Endodermal cell (in vitro differentiated cells): ENCODE results near the gene EAPP. TPM values are rescaled to one million over a fixed set of nuclear protein-coding genes. Genes with fewer than 3 reads are reported as not detected.
"Not testable (repeated sequence)": the region's sequence is repeated elsewhere in the genome, so short reads cannot be mapped to it uniquely, and the experiment has no call there.

Experiments used
- DNase-seq: peaks from one replicate; pipeline ENCODE4 v3.0.0-alpha.2; 2017
- H3K27ac ChIP-seq: 2 replicates; pipeline ENCODE4 v1.5.1; 2013; ENCODE audit warnings: mild to moderate bottlenecking, low read depth, low read length, moderate library complexity
- H3K27me3 ChIP-seq: 2 replicates; pipeline ENCODE4 v1.6.1; 2013; ENCODE audit warnings: mild to moderate bottlenecking, low read length, moderate library complexity; ENCODE audit not compliant: insufficient read depth, control insufficient read depth, poor library complexity, severe bottlenecking
- H3K36me3 ChIP-seq: 2 replicates; pipeline ENCODE4 v1.7.0; 2013; ENCODE audit warnings: mild to moderate bottlenecking, low read length, moderate library complexity; ENCODE audit not compliant: control insufficient read depth, insufficient read depth
- H3K4me1 ChIP-seq: one replicate; pipeline ENCODE4 v1.7.0; 2013; ENCODE audit warnings: low read length; ENCODE audit not compliant: control insufficient read depth, insufficient read depth
- H3K4me3 ChIP-seq: 2 replicates; pipeline ENCODE4 v1.5.1; 2013; ENCODE audit warnings: mild to moderate bottlenecking, low read length, moderate library complexity
- H3K9ac ChIP-seq: 2 replicates; pipeline ENCODE4 v1.6.1; 2013; ENCODE audit warnings: mild to moderate bottlenecking, low read length, moderate library complexity; ENCODE audit not compliant: poor library complexity, severe bottlenecking; ENCODE audit errors: extremely low read depth
- H3K9me3 ChIP-seq: 2 replicates; pipeline ENCODE4 v1.6.1; 2013; ENCODE audit warnings: mild to moderate bottlenecking, low read length, moderate library complexity; ENCODE audit not compliant: control insufficient read depth
- H3K27ac Mint-ChIP-seq: 2 replicates; pipeline ENCODE4 v1.8.0; 2020; ENCODE audit warnings: mixed read lengths
- H3K27me3 Mint-ChIP-seq: 2 replicates; pipeline ENCODE4 v1.8.0; 2021; ENCODE audit warnings: mild to moderate bottlenecking, mixed read lengths; ENCODE audit not compliant: insufficient read depth
- H3K36me3 Mint-ChIP-seq: 2 replicates; pipeline ENCODE4 v1.8.0; 2020; ENCODE audit warnings: low read depth, mixed read lengths
- H3K4me1 Mint-ChIP-seq: 2 replicates; pipeline ENCODE4 v1.8.0; 2020; ENCODE audit warnings: mixed read lengths
- H3K4me3 Mint-ChIP-seq: 2 replicates; pipeline ENCODE4 v1.8.0; 2020; ENCODE audit warnings: mild to moderate bottlenecking, moderate library complexity, mixed read lengths
- H3K9me3 Mint-ChIP-seq: 2 replicates; pipeline ENCODE4 v1.8.0; 2020; ENCODE audit warnings: mild to moderate bottlenecking, mixed read lengths
- WGBS, 2 experiments: methylation state at CpG; one replicate each; pipeline versions ENCODE4 v1.1.5 to v1.1.7; 2013; ENCODE audit warnings: missing lambda C conversion rate in 2 of 2, mixed read lengths in 1 of 2; ENCODE audit not compliant: insufficient coverage in 1 of 2, insufficient read length in 1 of 2; 5-methylcytosine and 5-hydroxymethylcytosine counted together
- total RNA-seq, 2 donors: library from RNA; stranded (reverse); fragmentation: NEBNext Ultra II Directional in 1 of 2; extraction: Animal tissue kit (Norgen Biotek cat#: 25700) in 1 of 2; gene quantifications; 2 replicates in 1 of 2; 3 replicates in 1 of 2; pipeline ENCODE4 v1.2.1, GENCODE V29; 2021
- TF ChIP-seq, protein P1 (sequence below): fragments of 200-600 bp; sonication (generic); conservative IDR thresholded peaks from 2 replicates; pipeline ENCODE4 v1.5.0; 2021; ENCODE audit warnings: antibody characterized with exemption, mild to moderate bottlenecking

EAPP gene
- total RNA-seq, 2 donors from 2014 or later, result 34.7 to 38.6 TPM

DNA sequence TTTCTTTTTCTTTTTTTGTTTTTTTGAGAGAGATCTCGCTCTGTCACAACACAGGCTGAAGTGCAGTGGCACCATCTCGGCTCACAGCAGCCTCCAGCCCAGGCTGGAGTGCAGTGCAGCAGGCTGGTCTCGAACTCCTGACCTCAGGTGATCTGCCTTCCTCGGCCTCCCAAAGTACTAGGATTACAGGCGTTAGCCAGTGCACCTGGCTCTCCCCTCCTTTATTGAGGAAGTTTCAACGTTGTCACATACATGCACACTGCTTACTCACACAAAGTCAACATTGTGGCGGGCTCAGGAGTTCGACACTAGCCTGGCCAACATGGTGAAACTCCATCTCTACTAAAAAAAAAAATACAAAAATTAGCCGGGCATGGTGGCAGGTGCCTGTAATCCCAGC, 32.0 kb downstream of the EAPP start:
- Mint-ChIP-seq H3K27ac (no peak overlapping the region), H3K4me3 (no peak overlapping the region), H3K4me1 (peaks cover 11% of the 10 kb centered on the region), H3K9me3 (no peaks in the 10 kb centered on the region), H3K27me3 (no peaks in the 10 kb centered on the region), H3K36me3 (no peaks in the 10 kb centered on the region)
- Histone ChIP-seq H3K36me3 (no peaks in the 10 kb centered on the region), H3K27ac (no peak overlapping the region), H3K4me3 (no peak overlapping the region), H3K27me3 (no peaks in the 10 kb centered on the region), H3K9me3 (no peaks in the 10 kb centered on the region), H3K4me1 (peaks cover 4% of the 10 kb centered on the region), H3K9ac (no peak overlapping the region)
- TF ChIP-seq, protein P1, sequence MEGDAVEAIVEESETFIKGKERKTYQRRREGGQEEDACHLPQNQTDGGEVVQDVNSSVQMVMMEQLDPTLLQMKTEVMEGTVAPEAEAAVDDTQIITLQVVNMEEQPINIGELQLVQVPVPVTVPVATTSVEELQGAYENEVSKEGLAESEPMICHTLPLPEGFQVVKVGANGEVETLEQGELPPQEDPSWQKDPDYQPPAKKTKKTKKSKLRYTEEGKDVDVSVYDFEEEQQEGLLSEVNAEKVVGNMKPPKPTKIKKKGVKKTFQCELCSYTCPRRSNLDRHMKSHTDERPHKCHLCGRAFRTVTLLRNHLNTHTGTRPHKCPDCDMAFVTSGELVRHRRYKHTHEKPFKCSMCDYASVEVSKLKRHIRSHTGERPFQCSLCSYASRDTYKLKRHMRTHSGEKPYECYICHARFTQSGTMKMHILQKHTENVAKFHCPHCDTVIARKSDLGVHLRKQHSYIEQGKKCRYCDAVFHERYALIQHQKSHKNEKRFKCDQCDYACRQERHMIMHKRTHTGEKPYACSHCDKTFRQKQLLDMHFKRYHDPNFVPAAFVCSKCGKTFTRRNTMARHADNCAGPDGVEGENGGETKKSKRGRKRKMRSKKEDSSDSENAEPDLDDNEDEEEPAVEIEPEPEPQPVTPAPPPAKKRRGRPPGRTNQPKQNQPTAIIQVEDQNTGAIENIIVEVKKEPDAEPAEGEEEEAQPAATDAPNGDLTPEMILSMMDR, result no peak
- WGBS, 2 experiments, result 90 to 92% methylated on average over 7 to 9 of the region's 9 CpGs
- DNase-seq, result no peak

DNA sequence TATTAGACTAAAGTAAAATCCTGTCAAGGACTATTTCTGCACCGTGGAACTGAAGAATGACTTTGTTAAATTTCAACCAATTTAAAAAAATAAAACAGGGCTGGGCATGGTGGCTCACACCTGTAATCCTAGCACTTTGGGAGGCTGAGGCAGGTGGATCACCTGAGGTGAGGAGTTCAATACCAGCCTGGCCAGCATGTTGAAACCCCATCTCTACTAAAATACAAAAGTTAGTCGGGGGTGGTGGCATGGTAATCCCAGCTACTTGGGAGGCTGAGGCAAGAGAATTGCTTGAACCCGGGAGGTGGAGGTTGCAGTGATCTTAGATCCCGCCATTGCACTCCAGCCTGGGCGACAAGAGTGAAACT, 34.4 kb downstream of the EAPP start:
- not testable (repeated sequence) for H3K4me1 ChIP-seq, H3K27ac Mint-ChIP-seq, H3K4me3 ChIP-seq, H3K36me3 Mint-ChIP-seq, H3K9me3 ChIP-seq, H3K9me3 Mint-ChIP-seq, H3K9ac ChIP-seq, DNase-seq, H3K27me3 ChIP-seq, H3K27ac ChIP-seq, H3K4me3 Mint-ChIP-seq, H3K36me3 ChIP-seq, H3K27me3 Mint-ChIP-seq
- 89 to 100% methylated on average over 1 to 5 of the region's 5 CpGs for WGBS, 2 experiments
- peaks cover 11% of the 10 kb centered on the region for H3K4me1 Mint-ChIP-seq

DNA sequence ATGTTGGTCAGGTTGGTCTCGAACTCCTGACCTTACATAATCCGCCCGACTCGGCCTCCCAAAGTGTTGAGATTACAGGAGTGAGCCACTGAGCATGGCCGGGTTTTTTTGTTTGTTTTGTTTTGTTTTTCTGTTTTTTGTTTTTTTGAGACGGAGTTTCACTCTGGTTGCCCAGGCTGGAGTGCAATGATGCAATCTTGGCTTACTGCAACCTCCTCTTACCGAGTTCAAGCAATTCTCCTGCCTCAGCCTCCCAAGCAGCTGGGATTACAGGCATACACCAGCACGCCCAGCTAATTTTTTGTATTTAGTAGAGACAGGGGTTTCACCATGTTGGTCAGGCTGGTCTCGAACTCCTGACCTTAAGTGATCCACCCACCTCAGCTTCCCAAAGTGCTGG, 35.5 kb downstream of the EAPP start:
- H3K27me3 Mint-ChIP-seq, result not testable (repeated sequence)

DNA sequence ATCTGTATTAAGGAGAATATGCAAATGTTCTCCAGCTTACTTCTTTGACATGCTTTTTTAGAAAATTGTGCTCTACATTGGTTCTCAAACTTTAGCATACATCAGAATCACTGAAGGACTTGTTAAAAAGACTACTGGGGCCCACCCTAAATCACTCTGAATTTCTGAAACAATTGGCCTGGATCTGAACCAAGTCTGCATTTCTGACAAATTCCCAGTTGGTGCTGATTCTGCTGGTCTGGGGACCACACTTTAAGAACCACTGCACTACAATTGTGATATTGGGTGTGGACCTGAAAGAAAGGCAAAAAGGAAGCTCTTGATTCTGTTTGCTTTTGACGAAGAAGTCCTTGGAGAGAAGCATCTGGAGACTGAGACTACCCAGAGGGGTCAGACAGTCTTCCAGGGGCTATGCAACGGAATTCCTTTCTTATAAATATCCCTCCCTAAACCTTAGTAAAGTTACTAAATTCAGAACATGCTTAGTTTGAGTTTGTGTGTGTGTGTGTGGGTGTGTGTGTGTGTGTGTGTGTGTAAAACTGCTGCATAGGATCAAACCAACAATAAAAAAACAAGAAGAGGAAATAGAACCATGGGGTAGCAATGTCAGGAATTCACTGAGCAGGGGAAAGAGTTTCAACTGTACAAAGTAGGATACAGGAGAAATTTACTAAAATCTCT, 36.8 kb downstream of the EAPP start:
- TF ChIP-seq, protein P1, result no peak
- no peak overlapping the region for H3K4me3 Mint-ChIP-seq
- H3K27ac Mint-ChIP-seq, result no peak overlapping the region

More for the DNA sequence above, 35.5 kb downstream of the EAPP start:
- not testable (repeated sequence) for H3K9me3 Mint-ChIP-seq, H3K9ac ChIP-seq, H3K4me3 Mint-ChIP-seq, H3K4me1 ChIP-seq, H3K27ac Mint-ChIP-seq, DNase-seq, H3K36me3 ChIP-seq, H3K27me3 ChIP-seq, H3K36me3 Mint-ChIP-seq, H3K4me3 ChIP-seq, H3K27ac ChIP-seq, H3K9me3 ChIP-seq
- H3K4me1 Mint-ChIP-seq, result peaks cover 11% of the 10 kb centered on the region
- WGBS, 2 experiments, result 76 to 85% methylated on average over 6 to 9 of the region's 9 CpGs

More for the DNA sequence above, 36.8 kb downstream of the EAPP start:
- H3K4me3 ChIP-seq, result no peak overlapping the region
- no peak overlapping the region for H3K9ac ChIP-seq
- DNase-seq, result no peak
- no peaks in the 10 kb centered on the region for H3K36me3 ChIP-seq
- Mint-ChIP-seq H3K36me3 (no peaks in the 10 kb centered on the region), H3K27me3 (no peaks in the 10 kb centered on the region), H3K4me1 (peaks cover 12% of the 10 kb centered on the region), H3K9me3 (no peaks in the 10 kb centered on the region)
- H3K27ac ChIP-seq, result no peak overlapping the region
- H3K9me3 ChIP-seq, result no peaks in the 10 kb centered on the region
- peaks cover 4% of the 10 kb centered on the region for H3K4me1 ChIP-seq
- WGBS, 2 experiments, result 94% methylated on average over 2 of the region's 2 CpGs; no CpG with 5 or more reads in 1 of the 2 experiments
- H3K27me3 ChIP-seq, result no peaks in the 10 kb centered on the region
